ENCODE measurements around the gene CACNA2D3. TPM values are rescaled to one million over a fixed set of nuclear protein-coding genes. Genes with fewer than 3 reads are reported as not detected.

The CACNA2D3 gene
- polyA plus RNA-seq, 1 donor from 2014 or later = 26.2 TPM

DNA sequence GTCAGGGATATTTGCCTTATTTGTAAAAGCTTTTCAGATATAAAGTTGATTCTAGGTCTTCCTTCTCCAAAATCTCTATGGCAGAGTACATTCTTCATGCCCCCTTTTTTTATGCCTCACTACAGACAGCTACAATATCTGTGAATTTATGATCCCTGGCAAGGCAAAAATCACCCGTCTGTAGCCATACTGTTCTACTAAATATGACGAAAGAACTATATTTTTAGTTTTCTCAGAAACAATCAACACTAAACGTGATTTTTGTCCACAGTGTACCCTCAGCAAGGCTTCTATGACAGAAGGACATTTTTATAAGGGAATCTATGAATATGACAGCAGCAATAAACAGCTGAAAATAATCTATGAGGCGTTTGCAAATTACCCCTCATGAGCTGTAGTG, 792.8 kb downstream of the CACNA2D3 start:
- H3K36me3 ChIP-seq (ENCODE audit: insufficient read depth, low read length) = no peaks in the 10 kb centered on the region
- H3K9me2 ChIP-seq (ENCODE audit: insufficient read depth, low read length) = no peaks in the 10 kb centered on the region
- H3K4me3 ChIP-seq (ENCODE audit: low read length) = no peak overlapping the region
- no peaks in the 10 kb centered on the region for H3K79me2 ChIP-seq (replicated peaks; ENCODE audit: insufficient read depth, low read length)
- no peak overlapping the region for H2AFZ ChIP-seq (ENCODE audit: low read depth, low read length)
- H3F3A ChIP-seq (ENCODE audit: insufficient read depth, low read length, poor library complexity, severe bottlenecking) = no peaks in the 10 kb centered on the region
- TF ChIP-seq, protein P1, sequence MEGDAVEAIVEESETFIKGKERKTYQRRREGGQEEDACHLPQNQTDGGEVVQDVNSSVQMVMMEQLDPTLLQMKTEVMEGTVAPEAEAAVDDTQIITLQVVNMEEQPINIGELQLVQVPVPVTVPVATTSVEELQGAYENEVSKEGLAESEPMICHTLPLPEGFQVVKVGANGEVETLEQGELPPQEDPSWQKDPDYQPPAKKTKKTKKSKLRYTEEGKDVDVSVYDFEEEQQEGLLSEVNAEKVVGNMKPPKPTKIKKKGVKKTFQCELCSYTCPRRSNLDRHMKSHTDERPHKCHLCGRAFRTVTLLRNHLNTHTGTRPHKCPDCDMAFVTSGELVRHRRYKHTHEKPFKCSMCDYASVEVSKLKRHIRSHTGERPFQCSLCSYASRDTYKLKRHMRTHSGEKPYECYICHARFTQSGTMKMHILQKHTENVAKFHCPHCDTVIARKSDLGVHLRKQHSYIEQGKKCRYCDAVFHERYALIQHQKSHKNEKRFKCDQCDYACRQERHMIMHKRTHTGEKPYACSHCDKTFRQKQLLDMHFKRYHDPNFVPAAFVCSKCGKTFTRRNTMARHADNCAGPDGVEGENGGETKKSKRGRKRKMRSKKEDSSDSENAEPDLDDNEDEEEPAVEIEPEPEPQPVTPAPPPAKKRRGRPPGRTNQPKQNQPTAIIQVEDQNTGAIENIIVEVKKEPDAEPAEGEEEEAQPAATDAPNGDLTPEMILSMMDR (IDR thresholded peaks at IDR 0.05; ENCODE audit: poor library complexity, severe bottlenecking) = no peak
- TF ChIP-seq POLR2AphosphoS5 (IDR thresholded peaks at IDR 0.05) = no peak
- no peaks in the 10 kb centered on the region for H4K20me1 ChIP-seq (ENCODE audit: insufficient read depth)
- no peak overlapping the region for H3K4me2 ChIP-seq (ENCODE audit: low read length)
- no peak overlapping the region for H3K27ac ChIP-seq (ENCODE audit: low read length)
- H3K9me3 ChIP-seq (ENCODE audit: low read length) = no peaks in the 10 kb centered on the region
- no peaks in the 10 kb centered on the region for H3K27me3 ChIP-seq (ENCODE audit: insufficient read depth, low read depth, low read length)
- H3K9ac ChIP-seq (ENCODE audit: low read length) = no peak overlapping the region

DNA sequence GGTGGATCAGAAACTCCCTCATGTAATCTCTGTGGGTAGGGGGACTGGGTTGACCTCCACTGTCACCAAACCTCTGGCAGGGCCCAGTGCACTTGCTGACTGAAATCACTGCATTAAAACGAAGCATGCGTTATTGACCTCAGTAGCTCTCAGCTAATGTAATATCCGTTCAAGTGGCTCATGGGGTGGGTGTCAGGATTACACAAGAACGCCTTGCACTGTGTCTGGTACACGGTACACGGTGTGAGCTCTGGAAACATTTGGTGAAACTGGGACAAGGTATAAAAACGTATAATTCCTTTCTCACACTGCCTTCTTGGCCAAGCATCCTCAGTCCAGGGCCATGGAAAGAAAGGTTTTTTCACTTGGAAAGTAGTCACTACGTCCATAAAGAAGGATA, 793.6 kb downstream of the CACNA2D3 start:
- Histone ChIP-seq H3K9me2 (ENCODE audit: insufficient read depth, low read length) (no peaks in the 10 kb centered on the region), H3K9me3 (ENCODE audit: low read length) (no peaks in the 10 kb centered on the region), H3K27ac (ENCODE audit: low read length) (no peak overlapping the region), H3F3A (ENCODE audit: insufficient read depth, low read length, poor library complexity, severe bottlenecking) (no peaks in the 10 kb centered on the region), H3K27me3 (ENCODE audit: insufficient read depth, low read depth, low read length) (no peaks in the 10 kb centered on the region), H4K20me1 (ENCODE audit: insufficient read depth) (no peaks in the 10 kb centered on the region), H3K4me2 (ENCODE audit: low read length) (no peak overlapping the region), H3K4me3 (ENCODE audit: low read length) (no peak overlapping the region), H2AFZ (ENCODE audit: low read depth, low read length) (no peak overlapping the region), H3K36me3 (ENCODE audit: insufficient read depth, low read length) (no peaks in the 10 kb centered on the region), H3K9ac (ENCODE audit: low read length) (no peak overlapping the region), H3K79me2 (replicated peaks; ENCODE audit: insufficient read depth, low read length) (no peaks in the 10 kb centered on the region)
- TF ChIP-seq, protein P1 (IDR thresholded peaks at IDR 0.05; ENCODE audit: poor library complexity, severe bottlenecking) = no peak
- TF ChIP-seq MXI1 (conservative IDR thresholded peaks at IDR 0.05; ENCODE audit: poor library complexity, severe bottlenecking) (no peak), RAD21 (conservative IDR thresholded peaks at IDR 0.05) (no peak), EZH2 (IDR thresholded peaks at IDR 0.05; ENCODE audit: borderline replicate concordance, insufficient read depth, low read length, poor library complexity, severe bottlenecking) (no peak), EP300 (conservative IDR thresholded peaks at IDR 0.05; ENCODE audit: poor library complexity, severe bottlenecking) (no peak), POLR2AphosphoS5 (IDR thresholded peaks at IDR 0.05) (no peak), SMC3 (conservative IDR thresholded peaks at IDR 0.05; ENCODE audit: poor library complexity) (no peak), TAF1 (IDR thresholded peaks at IDR 0.05; ENCODE audit: low read depth) (no peak)
- TF ChIP-seq, protein P2, sequence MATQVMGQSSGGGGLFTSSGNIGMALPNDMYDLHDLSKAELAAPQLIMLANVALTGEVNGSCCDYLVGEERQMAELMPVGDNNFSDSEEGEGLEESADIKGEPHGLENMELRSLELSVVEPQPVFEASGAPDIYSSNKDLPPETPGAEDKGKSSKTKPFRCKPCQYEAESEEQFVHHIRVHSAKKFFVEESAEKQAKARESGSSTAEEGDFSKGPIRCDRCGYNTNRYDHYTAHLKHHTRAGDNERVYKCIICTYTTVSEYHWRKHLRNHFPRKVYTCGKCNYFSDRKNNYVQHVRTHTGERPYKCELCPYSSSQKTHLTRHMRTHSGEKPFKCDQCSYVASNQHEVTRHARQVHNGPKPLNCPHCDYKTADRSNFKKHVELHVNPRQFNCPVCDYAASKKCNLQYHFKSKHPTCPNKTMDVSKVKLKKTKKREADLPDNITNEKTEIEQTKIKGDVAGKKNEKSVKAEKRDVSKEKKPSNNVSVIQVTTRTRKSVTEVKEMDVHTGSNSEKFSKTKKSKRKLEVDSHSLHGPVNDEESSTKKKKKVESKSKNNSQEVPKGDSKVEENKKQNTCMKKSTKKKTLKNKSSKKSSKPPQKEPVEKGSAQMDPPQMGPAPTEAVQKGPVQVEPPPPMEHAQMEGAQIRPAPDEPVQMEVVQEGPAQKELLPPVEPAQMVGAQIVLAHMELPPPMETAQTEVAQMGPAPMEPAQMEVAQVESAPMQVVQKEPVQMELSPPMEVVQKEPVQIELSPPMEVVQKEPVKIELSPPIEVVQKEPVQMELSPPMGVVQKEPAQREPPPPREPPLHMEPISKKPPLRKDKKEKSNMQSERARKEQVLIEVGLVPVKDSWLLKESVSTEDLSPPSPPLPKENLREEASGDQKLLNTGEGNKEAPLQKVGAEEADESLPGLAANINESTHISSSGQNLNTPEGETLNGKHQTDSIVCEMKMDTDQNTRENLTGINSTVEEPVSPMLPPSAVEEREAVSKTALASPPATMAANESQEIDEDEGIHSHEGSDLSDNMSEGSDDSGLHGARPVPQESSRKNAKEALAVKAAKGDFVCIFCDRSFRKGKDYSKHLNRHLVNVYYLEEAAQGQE (IDR thresholded peaks at IDR 0.05; ENCODE audit: borderline replicate concordance) = no peak

Measured in neural cell (in vitro differentiated cells).